K562 (cell line): ENCODE measurements around the gene LENEP. TPM values are rescaled to one million over a fixed set of nuclear protein-coding genes. Genes with fewer than 3 reads are reported as not detected.
A peak's percentile ranks its signal among the peaks of the same experiment; 100 is the strongest.

Source experiments
- ATAC-seq: fragments of 200-7000 bp; cut with Tn5 transposase; 3 replicates; pipeline ENCODE4 v1.9.1; 2020; ENCODE audit warnings: moderate library complexity
- BruUV-seq: library from RNA; stranded (reverse); fragments of 400-500 nt; replicated peaks from 2 replicates; lab custom pipeline; 2021; lab: Mats Ljungman, UMichigan
- CTCF ChIA-PET: fragments of 300-600 bp; formaldehyde crosslinking; extraction: SDS; loops from one replicate; lab custom pipeline; 2021; ENCODE audit warnings: low intra/inter-chr PET ratio; lab: Yijun Ruan, JAX
- POLR2A ChIA-PET: fragments of 300-600, 350-650 bp; sonication (Branson Sonifier 250); formaldehyde crosslinking; extraction: SDS; loops from one replicate; lab custom pipeline; 2021; ENCODE audit warnings: antibody characterized with exemption, inconsistent platforms; lab: Yijun Ruan, JAX
- DNase-seq, 4 experiments: peaks; one replicate each; pipeline versions ENCODE4 v3.0.0 to v3.0.0-alpha.2; 2011 to 2018; ENCODE audit warnings: low spot score in 3 of 4, mixed read lengths in 3 of 4; ENCODE audit errors: extremely low read depth in 1 of 4
- FAIRE-seq: peaks from 2 replicates; lab custom pipeline; 2011; peaks lifted over from hg19 to GRCh38; lab: Jason Lieb, UNC
- H2AFZ ChIP-seq: 2 replicates; pipeline ENCODE4 v1.6.0; 2011; ENCODE audit warnings: low read depth, low read length, control low read depth, inconsistent platforms
- H3K27ac ChIP-seq: fragments of 200-600 bp; 3 replicates; pipeline ENCODE4 v1.8.0; 2011; ENCODE audit warnings: low read depth, mild to moderate bottlenecking, control low read depth, inconsistent platforms, low read length, moderate library complexity, mixed read lengths; ENCODE audit errors: extremely low read depth
- H3K27me3 ChIP-seq, 2 experiments: fragments of 300-600 bp in 1 of 2; 2 replicates in 1 of 2; 3 replicates in 1 of 2; pipeline versions ENCODE4 v1.6.0 to v1.8.0; 2011; ENCODE audit warnings: inconsistent platforms in 2 of 2, low read length in 2 of 2, mild to moderate bottlenecking in 1 of 2, mixed read lengths in 1 of 2, moderate library complexity in 1 of 2; ENCODE audit not compliant: control insufficient read depth in 2 of 2, insufficient read depth in 2 of 2
- H3K36me3 ChIP-seq: fragments of 300-600 bp; 3 replicates; pipeline ENCODE4 v1.8.0; 2011; ENCODE audit warnings: mild to moderate bottlenecking, low read length, inconsistent platforms; ENCODE audit not compliant: control insufficient read depth, insufficient read depth
- H3K4me1 ChIP-seq, 2 experiments: fragments of 200-600 bp in 1 of 2; replicated peaks in 1 of 2; 2 replicates in 1 of 2; 3 replicates in 1 of 2; pipeline versions ENCODE4 v1.5.1 to v1.8.0; 2011; ENCODE audit warnings: inconsistent platforms in 2 of 2, low read length in 2 of 2, mild to moderate bottlenecking in 1 of 2, mixed read lengths in 1 of 2, moderate library complexity in 1 of 2; ENCODE audit not compliant: control insufficient read depth in 2 of 2, insufficient read depth in 2 of 2
- H3K4me2 ChIP-seq: 2 replicates; pipeline ENCODE4 v1.6.1; 2011; ENCODE audit warnings: low read length, control low read depth, inconsistent platforms, mixed read lengths; ENCODE audit not compliant: insufficient read depth
- H3K4me3 ChIP-seq: fragments of 200-600 bp; sonication (generic), shearing (Covaris generic); 2 replicates; pipeline ENCODE4 v1.5.1; 2016; ENCODE audit warnings: control low read depth, inconsistent platforms
- H3K79me2 ChIP-seq: fragments of 200-600 bp; 3 replicates; pipeline ENCODE4 v1.8.0; 2011; ENCODE audit warnings: low read length, inconsistent platforms; ENCODE audit not compliant: control insufficient read depth, insufficient read depth
- H3K9ac ChIP-seq, 2 experiments: 2 replicates each; pipeline versions ENCODE4 v1.6.0 to v1.6.1; 2011; ENCODE audit warnings: low read depth in 2 of 2, low read length in 2 of 2, control low read depth in 1 of 2, inconsistent platforms in 1 of 2, mild to moderate bottlenecking in 1 of 2, mixed read lengths in 1 of 2; ENCODE audit not compliant: insufficient read depth in 1 of 2
- H3K9me1 ChIP-seq: one replicate; pipeline ENCODE4 v1.6.0; 2011; ENCODE audit warnings: inconsistent platforms, mild to moderate bottlenecking, low read length, moderate library complexity; ENCODE audit not compliant: control insufficient read depth, insufficient read depth
- H3K9me3 ChIP-seq: replicated peaks from 2 replicates; pipeline ENCODE4 v1.5.1; 2011; ENCODE audit warnings: low read depth, low read length, inconsistent platforms; ENCODE audit not compliant: control insufficient read depth, insufficient read depth
- H4K20me1 ChIP-seq: replicated peaks from 2 replicates; pipeline ENCODE4 v1.6.1; 2011; ENCODE audit warnings: low read length, inconsistent platforms, mixed read lengths; ENCODE audit not compliant: control insufficient read depth, insufficient read depth
- PRDM10 ChIP-seq: fragments of 450-650 bp; IDR thresholded peaks from 2 replicates; pipeline ENCODE4 v1.6.1; 2018; ENCODE audit not compliant: partially characterized antibody
- TCF7L2 ChIP-seq: fragments of 150-350 bp; IDR thresholded peaks from 2 replicates; pipeline ENCODE4 v1.6.1; 2016; ENCODE audit warnings: low read depth, mild to moderate bottlenecking, low read length, moderate library complexity
- WGBS: fragments of 100-300 bp; shearing (Covaris generic); methylation state at CpG from one replicate; pipeline ENCODE4 v1.1.6; 2016; ENCODE audit warnings: low coverage, mixed read lengths; ENCODE audit not compliant: insufficient coverage; ENCODE audit errors: missing lambda C conversion rate; 5-methylcytosine and 5-hydroxymethylcytosine counted together
- in situ Hi-C: fragments of 300-500 bp; cut with MboI; formaldehyde crosslinking; loops from 4 replicates; pipeline ENCODE4 v1.15.0; 2018; ENCODE audit warnings: inconsistent platforms, mixed read lengths
- intact Hi-C: fragments of 100-400 bp; cut with micrococcal nuclease; formaldehyde crosslinking; loops from 2 replicates; pipeline ENCODE4 v1.14.2; 2022
- polyA plus RNA-seq, 8 experiments: library from polyadenylated mRNA; depleted of rRNA in 4 of 8; stranded (reverse) in 5 of 8; unstranded in 3 of 8; fragments of >200 nt; fragmentation: Nextera tagmentation in 2 of 8; fragmentation: Illumina TruSeq in 1 of 8; extraction: Ambion mirVana in 2 of 8; extraction: Trizol in 1 of 8; gene quantifications; 2 replicates each; pipeline versions ENCODE4 v1.2.1 to v1.2.3, GENCODE V29; 2011 to 2014; ENCODE audit warnings: inconsistent platforms in 1 of 8, missing spikeins in 1 of 8
- total RNA-seq, 7 experiments: library from RNA; depleted of rRNA in 6 of 7; stranded (reverse); fragments of >200 nt in 6 of 7; fragmentation: Illumina TruSeq in 2 of 7; extraction: Trizol in 2 of 7; gene quantifications; 2 replicates each; pipeline versions ENCODE4 v1.2.1 to v1.2.3, GENCODE V29; 2011 to 2021; ENCODE audit warnings: low replicate concordance in 1 of 7

LENEP gene
- total and polyA plus RNA-seq, 9 of the 15 experiments (the other 6 are each of a cell fraction or from before 2014, with no cell fraction given), result 0.23 to 0.87 (median 0.67) TPM; not detected in 5

GRCh38 chr1:154945962-154946850, 47.2 kb upstream of the LENEP start:
- Histone ChIP-seq H3K9me3 (no peaks in the 10 kb centered on the region), H3K4me1 (peaks cover 25 to 50% of the 10 kb centered on the region in 2 experiments; a peak in 4 of 5 replicates), H3K4me3 (no peak overlapping the region), H3K9ac (peak overlapping the region in 1 of 2 experiments; percentile 69; a peak in 2 of 4 replicates), H3K9me1 (no peaks in the 10 kb centered on the region), H3K4me2 (no peak overlapping the region), H3K79me2 (no peaks in the 10 kb centered on the region), H4K20me1 (0 out of 2 replicates have a peak, but pooled peaks cover 3% of the 10 kb centered on the region), H3K36me3 (no peaks in the 10 kb centered on the region; the same call in 2 of the 3 replicates), H3K27ac (no peak overlapping the region), H2AFZ (no peak overlapping the region), H3K27me3 (no peaks in the 10 kb centered on the region)
- ChIA-PET POLR2A (interaction anchor here (0.6 to 1.0 kb wide), 4 partner anchors 8 to 49 kb away, joined by 3 to 4 read pairs (median 4); partner anchors contain the start of genes PBXIP1 and PMVK), CTCF (interaction anchor here (0.7 kb wide), 1 partner anchor 117 kb away, joined by 4 read pairs; no protein-coding TSS in a partner anchor)
- BruUV-seq, result no TSS peak
- DNase-seq, result no peak
- in situ Hi-C loops (no loop called here), intact Hi-C loops (no loop called here)
- 75% methylated on average over 17 of the region's 17 CpGs for WGBS
- no peak for FAIRE-seq
- TF ChIP-seq PRDM10, result peak; percentile 72
- TF ChIP-seq TCF7L2, result no peak
- ATAC-seq, result no peak
